Panc1 (cell line): ENCODE data around the gene EGR4. TPM values are rescaled to one million over a fixed set of nuclear protein-coding genes. Genes with fewer than 3 reads are reported as not detected.

Experiments
- ATAC-seq: fragments of 200-7000 bp; cut with Tn5 transposase; 2 replicates; pipeline ENCODE4 v1.9.1; 2020; ENCODE audit warnings: mild to moderate bottlenecking, moderate library complexity
- BruUV-seq: library from RNA; stranded (reverse); fragments of 400-500 nt; replicated peaks from 2 replicates; lab custom pipeline; 2021; lab: Mats Ljungman, UMichigan
- CTCF ChIA-PET: fragments of 300-600 bp; sonication (Branson Sonifier 250); formaldehyde crosslinking; loops from one replicate; lab custom pipeline; 2022; ENCODE audit warnings: antibody characterized with exemption; lab: Charles Lee
- POLR2A ChIA-PET: fragments of 300-600 bp; sonication (Branson Sonifier 250); formaldehyde crosslinking; loops from one replicate; lab custom pipeline; 2022; ENCODE audit warnings: antibody characterized with exemption; lab: Charles Lee
- DNase-seq: peaks from one replicate; pipeline ENCODE4 v3.0.0-alpha.2; 2010; ENCODE audit warnings: low read depth, low spot score
- H3K27ac ChIP-seq: 2 replicates; pipeline ENCODE4 v1.5.1; 2011; ENCODE audit warnings: mild to moderate bottlenecking, low read length, inconsistent platforms
- H3K27me3 ChIP-seq: fragments of 200-500 bp; sonication (Bioruptor generic); 2 replicates; pipeline ENCODE4 v1.6.0; 2014; ENCODE audit warnings: low read length, inconsistent platforms; ENCODE audit not compliant: control insufficient read depth, insufficient read depth
- H3K36me3 ChIP-seq: fragments of 200-500 bp; sonication (Bioruptor generic); 2 replicates; pipeline ENCODE4 v1.5.1; 2014; ENCODE audit warnings: inconsistent platforms, mild to moderate bottlenecking, low read length, moderate library complexity; ENCODE audit not compliant: control insufficient read depth, insufficient read depth
- H3K4me1 ChIP-seq: 2 replicates; pipeline ENCODE4 v1.5.1; 2011; ENCODE audit warnings: inconsistent platforms, mild to moderate bottlenecking, low read length, moderate library complexity; ENCODE audit not compliant: control insufficient read depth, insufficient read depth
- H3K4me3 ChIP-seq, 2 experiments: 2 replicates each; pipeline ENCODE4 v1.5.1; 2011 to 2012; ENCODE audit warnings: low read depth in 2 of 2, low read length in 2 of 2, mild to moderate bottlenecking in 2 of 2, inconsistent platforms in 1 of 2, moderate library complexity in 1 of 2
- H3K9me3 ChIP-seq: fragments of 200-500 bp; sonication (Bioruptor generic); 2 replicates; pipeline ENCODE4 v1.5.1; 2014; ENCODE audit warnings: low read depth, mild to moderate bottlenecking, inconsistent platforms, low read length, moderate library complexity; ENCODE audit not compliant: control insufficient read depth, insufficient read depth
- CTCF ChIP-seq: fragments of 450-650 bp; IDR thresholded peaks from 2 replicates; pipeline ENCODE4 v1.5.1; 2017; ENCODE audit warnings: mild to moderate bottlenecking
- POLR2AphosphoS5 ChIP-seq: IDR thresholded peaks from 2 replicates; pipeline ENCODE4 v1.6.1; 2012; ENCODE audit warnings: mild to moderate bottlenecking, low read depth, low read length, moderate library complexity
- REST ChIP-seq, 2 experiments: IDR thresholded peaks; 2 replicates each; pipeline ENCODE4 v1.6.1; 2011 to 2012; ENCODE audit warnings: low read depth in 2 of 2, control low read depth in 1 of 2, low read length in 1 of 2, mild to moderate bottlenecking in 1 of 2, moderate library complexity in 1 of 2; ENCODE audit not compliant: insufficient read depth in 1 of 2
- SIN3A ChIP-seq: IDR thresholded peaks from 2 replicates; pipeline ENCODE4 v1.6.1; 2012; ENCODE audit warnings: low read depth, mild to moderate bottlenecking, low read length, moderate library complexity, borderline replicate concordance; ENCODE audit not compliant: insufficient read depth
- TCF7L2 ChIP-seq: IDR thresholded peaks from 2 replicates; pipeline ENCODE4 v1.6.1; 2011; ENCODE audit warnings: mild to moderate bottlenecking, low read depth, low read length, inconsistent platforms
- in situ Hi-C: cut with HindIII; loops from 2 replicates; pipeline ENCODE4 v1.10.0; 2016; ENCODE audit warnings: low sequenced_read_pairs, low pct_unique_long_range_greater_than_20kb
- intact Hi-C: fragments of 100-400 bp; cut with micrococcal nuclease; formaldehyde crosslinking; loops from one replicate; pipeline ENCODE4 v1.10.0; 2022; ENCODE audit not compliant: unreplicated experiment
- total RNA-seq: library from RNA; stranded (reverse); gene quantifications from one replicate; pipeline ENCODE4 v1.2.1, GENCODE V29; 2021; ENCODE audit not compliant: unreplicated experiment

The EGR4 gene
- total RNA-seq, 1 experiment from 2014 or later: 0.08 TPM

- H3K27me3 ChIP-seq: no peaks in the 10 kb centered on the region
- no TSS peak for BruUV-seq
- DNase-seq (no peak), ATAC-seq (peak; percentile 83)
- H3K36me3 ChIP-seq: no peaks in the 10 kb centered on the region; the same call in 1 of the 2 replicates
- TF ChIP-seq REST (IDR thresholded peaks at IDR 0.05; ENCODE audit: insufficient read depth in 1 of 2, low read depth in 2 of 2, low read length in 1 of 2) (no peak), TCF7L2 (no peak), POLR2AphosphoS5 (no peak), SIN3A (no peak), CTCF (peak; percentile 58)
- H3K4me1 ChIP-seq: peaks cover 4% of the 10 kb centered on the region; the same call in 1 of the 2 replicates
- no peak overlapping the region for H3K27ac ChIP-seq
- CTCF ChIA-PET: no interaction called here
- peak overlapping the region; percentile 43 to 52 for H3K4me3 ChIP-seq
- in situ Hi-C loops: no loop called here
- POLR2A ChIA-PET: no interaction called here
- intact Hi-C loops: no loop called here
- no peaks in the 10 kb centered on the region for H3K9me3 ChIP-seq
Observed at GRCh38 chr2:73268830-73269685, 24.3 kb downstream of the EGR4 start.

GRCh38 chr2:73268366-73268829 is 24.9 kb downstream of the EGR4 start:
- no peak for TF ChIP-seq POLR2AphosphoS5
- no peak for TF ChIP-seq SIN3A
- TF ChIP-seq CTCF: no peak
- TF ChIP-seq REST (IDR thresholded peaks at IDR 0.05; ENCODE audit: insufficient read depth in 1 of 2, low read depth in 2 of 2, low read length in 1 of 2): no peak
- TF ChIP-seq TCF7L2: no peak
- no peaks in the 10 kb centered on the region for H3K27me3 ChIP-seq
- no peaks in the 10 kb centered on the region; the same call in 1 of the 2 replicates for H3K36me3 ChIP-seq
- H3K27ac ChIP-seq: no peak overlapping the region
- CTCF ChIA-PET: no interaction called here
- H3K9me3 ChIP-seq: no peaks in the 10 kb centered on the region
- in situ Hi-C loops (no loop called here), intact Hi-C loops (no loop called here)
- no TSS peak for BruUV-seq
- H3K4me1 ChIP-seq: peaks cover 4% of the 10 kb centered on the region; the same call in 1 of the 2 replicates
- H3K4me3 ChIP-seq: peak overlapping the region; percentile 43 to 52
- POLR2A ChIA-PET: no interaction called here
- ATAC-seq: no peak
- no peak for DNase-seq
